HCT116 (cell line): ENCODE measurements around the gene ERVFRD-1.

Experiments used
- CTCF ChIP-seq, 3 experiments: fragments of 200-600 bp in 1 of 3; sonication (generic) in 1 of 3; IDR thresholded peaks in 2 of 3; conservative IDR thresholded peaks in 1 of 3; 2 replicates each; pipeline ENCODE4 v1.5.1; 2012 to 2017; ENCODE audit warnings: low read depth in 2 of 3, low read length in 2 of 3, antibody characterized with exemption in 1 of 3, borderline replicate concordance in 1 of 3, control low read depth in 1 of 3, mild to moderate bottlenecking in 1 of 3, mixed read lengths in 1 of 3, mixed run types in 1 of 3, moderate library complexity in 1 of 3; ENCODE audit not compliant: insufficient read depth in 1 of 3
- JUND ChIP-seq: IDR thresholded peaks from 2 replicates; pipeline ENCODE4 v1.6.1; 2012
- MAX ChIP-seq: IDR thresholded peaks from 2 replicates; pipeline ENCODE4 v1.6.1; 2012
- POLR2A ChIP-seq: IDR thresholded peaks from 2 replicates; pipeline ENCODE4 v1.7.0; 2011; ENCODE audit warnings: borderline replicate concordance; ENCODE audit not compliant: insufficient read depth, insufficient read length; ENCODE audit errors: extremely low read depth
- POLR2AphosphoS5 ChIP-seq: IDR thresholded peaks from 2 replicates; pipeline ENCODE4 v1.6.1; 2011; ENCODE audit warnings: mild to moderate bottlenecking, low read depth, low read length, moderate library complexity
- RAD21 ChIP-seq: IDR thresholded peaks from 2 replicates; pipeline ENCODE4 v1.6.1; 2012; ENCODE audit warnings: low read depth, mild to moderate bottlenecking
- SRF ChIP-seq: IDR thresholded peaks from 2 replicates; pipeline ENCODE4 v1.6.1; 2012; ENCODE audit warnings: low read depth
- YY1 ChIP-seq: IDR thresholded peaks from 2 replicates; pipeline ENCODE4 v1.6.1; 2011; ENCODE audit warnings: low read length, low read depth, moderate library complexity, mild to moderate bottlenecking; ENCODE audit not compliant: insufficient replicate concordance; ENCODE audit errors: extremely low read depth
- ZBTB33 ChIP-seq: IDR thresholded peaks from 2 replicates; pipeline ENCODE4 v1.6.1; 2011; ENCODE audit warnings: mild to moderate bottlenecking, low read length, moderate library complexity; ENCODE audit not compliant: insufficient replicate concordance; ENCODE audit errors: extremely low read depth

GRCh38 chr6:11110921-11111768 is at the start of gene ERVFRD-1:
- TF ChIP-seq YY1 (no peak), POLR2A (no peak), SRF (no peak), MAX (no peak), CTCF (IDR thresholded peaks at IDR 0.05 in 2 of 3, conservative IDR thresholded peaks at IDR 0.05 in 1 of 3; ENCODE audit: borderline replicate concordance in 1 of 3, insufficient read depth in 1 of 3, low read depth in 2 of 3, low read length in 2 of 3) (no peak), POLR2AphosphoS5 (no peak), RAD21 (no peak), JUND (no peak), ZBTB33 (no peak)
